ENCODE results near the gene RBMS1.

- TF ChIP-seq CTCF (IDR thresholded peaks at IDR 0.05) (no peak), POLR2A (IDR thresholded peaks at IDR 0.05) (no peak)
Measured at GRCh38 chr2:160308915-160309314, 184.7 kb downstream of the RBMS1 start.
